Inflammatory macrophage treated with lipopolysaccharide for 4 hours (primary cell): ENCODE data around the gene POLR3C.
"Not testable (repeated sequence)": the region's sequence is repeated elsewhere in the genome, so short reads cannot be mapped to it uniquely, and the experiment has no call there.

ENCODE experiments used
- DNase-seq: peaks from one replicate; pipeline ENCODE4 v3.0.0-alpha.2; 2020

Gene POLR3C

DNA sequence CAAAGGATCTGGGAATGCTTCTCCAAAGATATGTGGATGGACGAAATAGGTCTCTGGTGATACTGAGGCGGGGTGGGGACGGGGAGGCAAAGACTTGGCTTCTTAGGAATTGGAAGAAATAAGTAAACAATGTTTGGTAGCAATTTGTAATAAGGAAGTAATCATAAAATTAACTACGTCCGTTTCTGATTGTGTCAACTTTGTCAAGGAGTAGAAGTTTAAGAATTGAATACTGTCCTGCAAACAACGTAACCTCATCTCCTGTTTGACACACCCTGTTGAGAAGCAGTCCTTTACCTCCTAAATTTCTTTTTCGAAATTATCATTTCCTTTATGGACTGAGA is 471 bp downstream of the POLR3C start:
- no peak for DNase-seq

DNA sequence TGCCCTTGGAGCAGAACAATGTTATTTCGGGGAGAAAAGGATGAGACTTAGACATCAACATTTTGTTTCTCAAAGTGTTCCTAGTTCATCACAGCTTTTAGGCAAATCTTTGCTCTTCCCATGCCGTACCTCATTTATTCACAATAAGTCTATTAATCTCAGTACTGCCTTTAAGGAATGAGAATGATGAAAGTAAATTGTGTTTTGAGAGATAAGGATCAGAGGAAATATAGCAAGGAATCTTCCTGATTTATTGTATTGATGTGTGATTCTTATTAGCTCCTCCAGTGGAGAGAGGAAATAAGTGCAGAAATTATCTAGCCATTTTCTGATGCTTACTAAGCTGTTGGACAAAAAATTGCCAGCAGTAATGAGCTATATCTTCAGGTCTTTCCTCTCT is 2.0 kb downstream of the POLR3C start:
- peak; percentile 19 for DNase-seq

DNA sequence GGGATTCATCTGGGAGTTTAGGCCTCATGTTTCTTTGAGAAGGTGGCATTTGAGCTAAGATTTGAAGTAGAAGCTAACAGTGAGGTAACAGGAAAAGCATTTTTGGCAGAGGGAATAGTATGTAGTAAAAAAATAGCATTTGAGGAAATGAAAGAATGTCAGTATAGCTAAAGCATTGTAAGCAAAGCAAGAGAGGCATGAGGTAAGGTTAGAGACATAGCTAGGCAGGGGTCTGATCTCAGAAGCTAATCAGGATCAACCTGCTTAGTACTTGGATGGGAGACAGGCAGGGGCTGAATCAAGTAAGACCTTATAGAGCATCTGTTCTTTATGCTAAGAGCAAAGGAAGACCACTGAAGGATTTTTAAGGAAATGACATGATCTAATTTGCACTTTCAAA is 4.0 kb downstream of the POLR3C start:
- peak; percentile 34 for DNase-seq

DNA sequence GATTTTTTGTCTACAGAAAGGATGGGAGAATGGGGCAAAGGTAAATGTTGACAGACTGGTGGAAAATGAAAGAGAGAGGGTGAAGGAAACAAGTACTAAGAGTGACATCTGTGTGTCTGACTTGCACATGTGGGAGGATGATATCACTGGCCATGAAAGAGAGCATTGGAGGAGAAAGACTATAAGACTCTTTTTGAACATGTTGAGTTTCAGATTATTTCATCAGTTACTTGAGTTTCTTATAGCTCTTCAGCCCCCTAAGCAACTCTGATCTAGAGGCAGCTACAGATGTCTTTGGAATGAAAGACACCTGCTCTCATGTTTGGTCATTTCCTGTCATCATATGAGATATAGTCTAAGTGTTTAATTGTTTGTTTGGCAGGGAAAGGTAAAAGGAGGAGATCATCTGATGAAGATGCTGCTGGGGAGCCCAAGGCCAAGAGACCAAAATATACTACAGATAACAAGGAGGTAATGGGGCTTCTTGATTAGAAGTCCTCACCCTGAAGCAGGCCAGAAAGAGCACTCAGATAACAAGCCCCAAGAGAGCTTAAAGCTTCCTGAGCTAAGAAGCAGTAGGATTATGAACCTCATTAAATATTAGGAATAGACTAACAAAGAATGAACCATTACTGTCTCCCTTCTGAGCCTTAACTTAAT is 4.5 kb downstream of the POLR3C start:
- DNase-seq, result peak; percentile 72

DNA sequence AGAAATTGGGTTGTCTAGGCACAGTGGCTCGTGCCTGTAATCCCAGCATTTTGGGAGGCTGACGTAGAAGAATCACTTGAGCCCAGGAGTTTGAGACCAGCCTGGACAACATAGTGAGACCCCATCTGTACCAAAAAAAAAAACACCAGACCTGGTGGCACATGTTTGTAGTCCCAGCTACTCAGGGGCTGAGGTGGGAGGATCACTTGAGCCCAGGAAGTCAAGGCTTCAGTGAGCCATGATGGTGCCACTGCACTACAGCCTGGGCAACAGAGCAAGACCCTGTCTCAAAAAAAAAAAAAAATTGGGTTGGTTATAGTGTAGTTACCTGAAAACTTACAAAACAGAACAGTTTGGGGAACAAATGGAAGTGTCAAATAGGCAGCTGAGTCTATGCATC is 6.8 kb downstream of the POLR3C start:
- DNase-seq, result not testable (repeated sequence)

DNA sequence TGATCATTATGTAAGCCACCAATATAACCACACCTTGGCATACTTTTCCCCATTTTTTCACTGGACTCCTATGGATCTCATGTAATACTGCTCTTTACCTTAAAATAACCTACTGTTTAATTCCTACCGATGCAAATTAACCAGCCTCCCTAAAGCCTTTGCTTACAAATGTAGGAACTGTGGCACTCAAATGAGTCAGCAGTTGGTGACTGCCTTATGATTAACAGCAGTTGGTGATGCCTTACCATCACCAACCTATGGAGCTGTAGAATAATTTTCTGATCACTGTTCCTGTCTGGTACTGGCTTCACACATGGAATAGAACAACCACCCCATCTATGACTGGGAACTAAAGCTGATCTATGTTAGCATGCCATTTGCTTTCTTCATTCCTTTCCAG is 13.7 kb downstream of the POLR3C start:
- peak; percentile 40 for DNase-seq

DNA sequence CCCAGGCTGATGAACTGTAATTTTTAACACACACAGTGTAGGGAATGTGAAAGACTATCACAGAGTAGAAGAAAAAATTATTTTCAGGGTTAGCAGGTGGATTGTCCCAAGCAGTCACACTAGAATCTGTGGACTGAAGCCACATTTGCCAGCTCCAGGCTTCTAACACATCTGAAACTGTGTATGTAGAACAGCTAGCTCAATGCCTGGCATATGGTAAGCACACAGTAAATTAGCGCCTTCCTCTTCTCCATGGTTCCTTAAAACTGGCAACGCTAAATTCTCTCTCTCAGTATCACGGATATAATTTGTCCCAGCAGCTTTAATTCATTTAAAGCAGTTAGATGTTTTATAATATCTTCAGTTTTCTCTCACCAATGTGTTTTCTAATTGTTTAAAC is 19.0 kb downstream of the POLR3C start:
- no peak for DNase-seq

DNA sequence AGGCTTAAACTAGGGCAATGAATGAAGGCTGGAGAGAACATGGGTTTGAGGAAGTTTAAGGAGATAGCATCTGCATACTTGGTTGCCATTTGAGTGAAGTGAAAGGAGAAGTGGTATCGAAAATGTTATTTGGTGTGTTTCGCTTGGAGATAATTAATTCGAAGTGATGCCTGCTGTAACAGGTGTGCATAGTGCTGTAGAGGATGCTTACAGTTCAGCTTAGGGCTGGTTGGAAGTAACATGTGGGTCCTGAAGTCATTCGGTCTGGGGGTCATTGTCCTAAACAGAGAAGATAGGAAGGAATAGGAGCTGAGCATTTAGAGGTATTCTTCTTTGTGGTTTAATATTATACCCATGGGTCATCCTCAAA is 21.1 kb downstream of the POLR3C start:
- DNase-seq, result peak; percentile 72

DNA sequence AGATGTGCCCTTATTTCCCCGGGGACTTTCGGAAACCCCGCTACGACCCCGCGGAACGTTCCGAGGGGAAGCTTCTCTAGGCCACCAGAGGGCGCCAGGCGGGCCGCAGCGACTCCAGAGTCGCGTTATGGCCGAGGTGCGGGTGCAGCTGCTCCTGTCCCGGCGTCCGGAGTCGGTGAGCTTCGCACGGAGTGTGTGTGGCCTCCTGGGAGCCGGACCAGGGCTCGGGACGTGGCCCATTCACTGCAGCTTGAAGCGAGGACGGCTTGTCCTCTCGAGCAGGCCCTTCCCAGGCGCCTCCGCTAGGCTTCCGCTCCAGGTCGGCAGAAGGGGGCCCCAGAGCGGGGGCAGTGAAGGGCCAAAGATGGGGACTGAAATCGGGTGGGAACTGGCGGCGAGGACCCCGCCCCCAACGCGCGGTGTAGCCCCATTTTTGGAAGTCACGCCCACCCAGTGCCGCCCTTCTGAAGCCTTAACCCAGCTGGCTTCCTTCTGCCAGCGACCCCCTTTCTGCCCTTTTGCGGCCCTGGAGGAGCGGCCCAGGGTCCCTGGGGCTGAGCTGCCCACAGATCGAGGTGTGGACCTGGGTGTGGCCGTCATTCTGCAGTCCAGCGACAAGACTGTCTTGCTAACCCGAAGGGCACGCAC is 21.6 kb downstream of the POLR3C start, which contains the start of gene NUDT17:
NUDT17 (plus strand) TSS at position 117 of the 648 bp plus-strand sequence; CDS start at position 128, 11 bp downstream.
- DNase-seq, result peak; percentile 65

DNA sequence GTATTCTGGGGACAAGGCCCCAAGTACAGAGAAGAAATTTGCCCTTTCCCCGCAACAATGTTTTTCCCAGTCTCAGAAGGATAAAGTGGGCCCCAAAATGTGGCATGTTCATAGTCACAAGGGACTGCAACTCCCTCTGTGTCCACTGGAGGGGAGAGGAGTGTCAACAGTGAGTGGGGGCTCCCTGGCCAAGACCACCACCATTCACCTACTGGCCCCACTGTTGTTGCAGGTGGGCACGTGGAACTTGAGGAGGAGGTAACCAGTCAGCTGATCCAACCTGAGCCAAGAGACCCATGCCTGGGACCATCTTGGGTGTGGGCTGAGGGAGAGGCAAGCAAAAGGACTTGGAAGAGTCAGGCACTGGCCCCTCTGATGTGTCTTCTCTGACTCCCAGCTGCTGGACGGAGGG is 22.2 kb downstream of the POLR3C start:
- DNase-seq, result peak; percentile 42

DNA sequence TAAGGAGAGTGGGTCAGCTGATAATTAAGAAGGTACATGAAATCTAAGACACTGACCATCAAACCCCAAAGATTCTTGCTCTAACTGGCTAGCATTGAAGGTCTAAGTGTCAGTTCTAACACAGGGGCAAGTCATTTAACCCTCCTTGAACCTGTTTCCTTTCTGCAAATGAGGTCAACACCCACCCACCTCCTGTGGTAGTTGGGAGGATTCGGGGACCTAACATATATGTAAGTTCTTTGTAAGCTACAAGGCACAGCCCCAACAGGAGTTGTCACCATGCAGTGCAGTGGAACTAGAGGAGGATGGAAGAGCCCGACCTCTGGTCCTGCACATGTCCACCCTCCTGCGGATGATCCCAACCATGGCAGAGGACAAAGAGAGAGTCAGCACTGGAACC is 23.8 kb downstream of the POLR3C start:
- DNase-seq, result no peak

DNA sequence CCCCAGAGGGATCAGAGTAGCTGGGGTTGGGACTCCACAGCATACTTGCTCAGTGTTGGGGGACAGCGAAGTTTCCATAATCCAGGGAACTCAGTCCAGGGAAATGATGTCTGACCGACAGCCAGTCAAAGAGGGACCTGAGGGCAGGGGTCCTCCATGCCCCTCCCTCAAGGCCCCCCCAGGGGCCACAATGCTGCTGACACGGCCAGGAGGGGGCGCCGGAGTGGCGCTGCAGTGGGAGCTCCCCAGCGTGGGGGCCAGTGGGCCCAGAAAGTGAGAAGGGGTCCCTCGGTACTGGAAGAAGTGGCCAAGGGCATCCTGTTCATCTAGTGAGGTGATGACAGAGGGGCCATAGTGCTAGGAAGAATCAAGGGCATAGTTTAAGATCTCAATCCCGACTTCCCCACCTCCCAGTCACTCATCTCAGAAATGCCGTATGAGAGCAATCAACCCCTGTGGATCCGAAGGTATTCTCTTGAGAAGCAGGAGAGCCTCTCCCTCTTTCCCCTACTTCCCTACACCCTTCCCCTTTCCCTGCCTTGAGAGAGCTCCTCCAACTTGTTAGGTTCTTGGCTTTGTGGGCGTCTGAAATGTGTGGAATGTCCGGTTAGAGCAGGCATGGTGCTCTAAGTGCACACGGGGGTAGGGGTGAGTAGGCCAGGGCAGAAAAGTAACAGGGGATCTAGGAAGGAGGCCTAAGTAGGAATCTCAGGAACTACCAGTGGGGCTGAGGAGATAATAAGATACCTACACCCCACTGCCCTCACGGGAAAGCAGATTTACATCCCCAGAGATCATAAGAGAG is 25.6 kb downstream of the POLR3C start:
- DNase-seq, result no peak

DNA sequence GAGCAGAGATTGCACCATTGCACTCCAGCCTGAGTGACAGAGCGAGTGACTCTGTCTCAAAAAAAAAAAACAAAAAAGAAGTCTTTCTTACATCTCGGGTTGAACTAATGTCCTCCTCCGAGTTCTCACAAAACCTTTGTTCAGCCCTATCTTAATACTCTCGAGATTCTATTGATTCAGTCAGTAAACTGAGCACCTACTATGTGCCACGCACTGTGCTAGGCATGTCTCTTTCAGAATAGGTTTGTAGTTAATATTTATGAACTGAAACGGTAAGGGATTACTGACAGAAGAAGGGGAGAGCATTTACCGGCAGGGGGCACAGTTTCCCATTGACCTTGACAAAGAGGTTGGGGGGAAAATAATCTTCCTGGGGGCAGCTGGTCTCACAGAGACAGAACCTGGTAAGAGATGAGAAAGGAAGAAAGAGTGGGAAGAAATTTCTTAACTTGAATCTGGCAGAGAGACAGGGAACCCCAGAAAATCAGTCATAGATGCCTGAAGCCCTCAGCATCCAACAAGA is 31.5 kb downstream of the POLR3C start:
- DNase-seq, result no peak

DNA sequence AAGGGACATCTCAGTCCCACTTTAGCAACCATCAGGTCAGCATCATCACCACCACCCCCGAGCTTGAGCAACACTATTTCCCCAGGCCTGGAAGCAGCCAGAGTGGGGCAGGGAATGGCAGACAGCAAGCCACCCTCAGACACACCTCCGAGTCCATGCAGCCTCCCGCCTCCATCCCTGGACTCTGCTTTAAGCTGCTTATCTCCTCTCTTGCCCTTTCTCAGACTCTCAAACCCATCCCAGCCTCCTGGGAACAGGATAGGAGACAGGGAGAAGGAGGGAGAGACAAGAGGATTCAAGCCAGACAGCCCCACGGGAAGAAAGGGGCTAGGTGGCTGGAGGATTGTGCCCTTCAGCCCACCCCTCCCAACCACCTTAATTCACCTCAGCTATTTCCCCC is 33.2 kb downstream of the POLR3C start:
- DNase-seq, result no peak

DNA sequence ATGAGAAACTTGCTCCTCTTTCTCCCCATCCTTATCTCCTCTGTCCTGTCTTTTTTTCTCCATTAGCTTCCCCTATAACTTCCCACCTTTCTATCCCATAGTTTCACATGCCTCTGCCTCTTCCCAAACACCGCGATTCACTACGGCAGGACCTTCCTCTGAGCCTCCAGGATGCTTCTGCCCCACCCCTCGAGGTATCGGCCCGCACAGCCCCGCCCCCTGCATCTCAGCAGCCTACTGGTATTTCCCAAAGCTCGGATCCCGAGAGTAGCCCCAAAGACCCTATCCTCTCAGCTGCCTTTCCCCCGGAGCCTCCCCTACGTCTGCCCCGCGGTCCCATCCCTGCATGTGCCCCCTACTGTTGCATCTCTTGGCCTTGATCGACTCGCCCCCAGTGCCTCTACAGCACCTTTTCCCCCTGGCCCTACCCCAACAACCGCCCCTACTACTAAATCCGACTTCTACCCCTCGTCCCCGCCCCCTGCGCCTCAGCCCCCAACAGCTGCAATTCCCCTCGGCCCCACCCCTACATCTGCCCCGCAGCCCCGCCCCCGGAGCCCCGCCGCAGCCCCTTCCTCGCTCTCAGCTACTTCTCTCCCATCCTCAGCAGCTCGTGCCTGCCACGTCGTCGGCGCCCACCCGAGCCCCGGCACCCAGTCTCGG is 34.4 kb downstream of the POLR3C start:
- peak; percentile 28 for DNase-seq

DNA sequence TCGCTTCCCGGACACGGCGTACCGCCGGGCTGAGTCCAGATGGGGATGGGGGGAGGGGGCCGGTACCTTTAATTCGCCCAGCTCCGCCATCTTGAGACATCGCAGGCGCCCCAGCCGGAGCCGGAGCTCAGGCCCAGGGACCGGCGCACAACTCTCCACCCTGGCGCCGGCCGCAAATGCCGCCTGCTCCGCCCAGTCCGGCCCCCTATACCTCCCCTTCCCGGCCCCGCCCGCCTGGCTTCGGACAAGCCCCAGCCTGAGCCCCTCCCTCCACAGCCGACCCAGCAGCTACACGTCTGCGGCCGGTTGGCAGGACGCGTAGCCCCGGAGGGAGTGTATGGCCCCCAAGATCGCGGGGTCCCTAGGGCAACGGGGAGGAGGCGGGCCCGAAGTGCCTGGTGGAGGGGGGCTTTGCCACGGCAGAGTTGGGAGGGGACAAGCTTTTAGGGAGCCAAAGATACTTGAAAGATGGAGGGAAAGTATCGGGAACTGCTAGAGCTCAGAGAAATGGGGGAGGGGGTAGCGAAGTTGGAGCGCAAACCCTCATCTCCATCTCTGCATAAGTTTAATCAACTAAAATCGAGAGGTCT is 35.0 kb downstream of the POLR3C start, which contains the start of gene PIAS3:
PIAS3 (minus strand) TSS at position 181 of the 590 bp plus-strand sequence; CDS start at position 90, 91 bp downstream.
- peak; percentile 92 for DNase-seq

DNA sequence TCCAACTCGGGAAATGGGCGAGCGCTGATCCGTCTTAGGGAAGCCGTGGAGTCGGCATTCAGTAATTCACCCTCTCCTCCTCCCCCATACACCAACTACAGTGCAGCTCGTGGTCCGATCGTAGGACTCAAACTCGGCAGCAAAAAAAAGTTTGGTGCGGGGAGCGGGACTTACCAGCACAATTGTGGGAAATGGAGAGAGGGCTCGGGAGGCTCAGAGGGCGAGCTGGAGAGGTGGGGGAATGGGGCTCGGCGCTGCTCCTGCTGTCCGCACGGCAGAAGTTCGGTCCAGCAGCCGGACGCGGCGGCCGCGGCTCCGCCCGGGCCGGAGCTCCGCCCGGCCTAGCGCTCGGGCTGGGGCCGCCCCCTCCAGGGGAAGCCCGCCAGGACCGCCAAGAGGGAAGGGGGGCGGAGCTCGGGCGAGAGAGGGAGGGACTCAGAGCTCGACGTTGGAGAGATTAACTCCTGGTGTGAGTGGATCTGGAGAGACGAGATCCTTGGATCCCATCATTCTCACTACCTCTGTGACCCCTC is 35.6 kb downstream of the POLR3C start:
- DNase-seq, result peak; percentile 84

DNA sequence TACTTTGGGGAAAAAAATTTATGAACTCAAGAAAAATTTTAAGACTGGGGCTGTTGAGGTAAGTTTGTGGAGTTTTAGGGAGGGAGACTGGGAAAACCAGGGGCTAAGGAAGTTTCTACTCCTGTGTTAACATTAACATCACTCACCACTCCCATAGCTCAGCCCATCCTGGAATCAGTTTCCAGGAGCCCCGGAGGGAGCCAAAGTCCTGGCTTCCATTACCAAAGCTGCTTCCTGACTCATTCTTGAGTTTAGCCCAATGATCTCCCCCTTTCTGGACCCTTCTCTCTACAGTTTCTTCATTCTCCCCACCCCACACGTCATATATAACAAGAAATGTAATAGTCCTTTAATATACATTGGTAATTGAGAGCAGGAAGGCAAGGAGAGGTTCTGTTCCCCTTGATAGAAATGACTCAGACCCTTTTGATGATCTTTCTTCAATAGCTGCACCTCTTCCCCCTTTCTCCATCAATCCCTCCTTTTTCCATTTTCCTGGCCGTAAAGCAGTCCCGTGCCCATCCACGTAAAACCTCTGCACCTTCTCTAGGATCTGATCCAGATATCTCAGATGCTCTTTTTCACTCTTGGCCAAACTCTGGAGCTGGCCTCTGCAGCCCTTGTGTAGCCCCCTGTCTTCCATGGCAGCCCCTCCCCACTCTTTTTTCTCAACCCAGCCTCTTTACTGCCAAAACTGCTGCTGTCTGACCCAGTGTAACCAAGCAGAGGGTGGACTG is 39.5 kb downstream of the POLR3C start:
- no peak for DNase-seq

DNA sequence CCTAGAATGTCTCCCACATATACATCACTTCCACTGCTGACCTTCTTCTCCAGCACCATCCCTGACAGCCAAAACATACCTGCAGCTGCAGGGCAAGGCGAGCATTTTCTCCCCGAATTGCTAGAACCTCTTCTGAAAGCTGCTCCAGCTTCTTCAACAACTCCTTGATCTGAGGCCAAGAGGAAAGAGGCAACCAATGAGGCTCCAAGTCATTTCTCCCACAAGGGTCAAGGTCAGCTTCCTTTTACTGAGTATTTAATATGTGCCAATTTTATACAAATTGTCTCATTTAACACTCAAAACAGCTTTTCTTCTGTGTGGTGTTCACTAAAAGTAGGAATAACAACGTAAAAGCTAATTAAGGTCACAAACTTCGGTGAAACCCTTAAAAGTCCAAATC is 44.2 kb downstream of the POLR3C start:
- DNase-seq, result no peak

DNA sequence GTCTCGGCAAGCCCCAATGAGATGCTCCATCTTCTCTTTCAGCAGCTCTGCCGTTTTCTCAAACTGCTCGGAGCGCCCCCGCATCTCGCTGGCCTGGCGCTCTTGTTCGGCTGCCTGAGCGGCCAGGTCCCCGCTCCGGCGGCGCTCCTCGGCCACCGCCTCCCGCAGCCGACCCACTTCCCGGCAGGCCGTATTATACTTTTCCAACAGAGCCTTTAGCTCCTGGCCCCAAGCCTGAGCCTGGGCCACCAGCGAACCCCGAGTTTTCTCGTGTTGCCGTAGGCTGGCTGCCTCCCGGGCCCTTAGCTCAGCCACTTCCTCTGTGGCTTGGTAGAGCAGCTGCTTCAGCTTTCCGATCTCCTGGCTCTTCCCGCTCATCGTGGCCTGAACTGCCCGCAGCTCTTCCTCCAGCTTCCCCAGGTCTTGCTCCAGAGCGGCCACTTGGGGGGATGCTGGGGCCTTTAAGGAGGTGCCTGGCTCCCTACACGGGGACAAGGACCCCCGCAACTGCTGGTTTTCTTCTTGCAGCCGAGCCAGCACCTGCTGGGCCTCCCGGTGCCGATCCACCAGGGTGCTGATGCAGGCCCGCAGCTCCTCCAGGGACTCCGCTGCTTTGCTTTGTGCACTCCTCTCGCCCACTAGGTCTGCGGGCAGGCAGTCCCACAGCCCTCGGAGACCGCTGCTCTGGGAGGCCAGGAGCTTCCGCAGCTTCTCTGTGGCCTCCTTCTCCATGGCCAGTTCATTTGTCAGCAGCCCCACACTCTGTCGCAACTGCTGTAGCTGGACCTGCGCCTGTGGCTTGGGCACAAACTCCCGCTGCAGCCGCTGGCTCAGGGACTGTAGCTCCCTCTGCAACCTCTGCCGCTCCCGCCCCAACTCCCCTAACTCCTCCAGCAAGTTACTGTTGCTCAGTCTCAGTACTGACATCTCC is 48.3 kb downstream of the POLR3C start:
- DNase-seq, result peak; percentile 56

DNA sequence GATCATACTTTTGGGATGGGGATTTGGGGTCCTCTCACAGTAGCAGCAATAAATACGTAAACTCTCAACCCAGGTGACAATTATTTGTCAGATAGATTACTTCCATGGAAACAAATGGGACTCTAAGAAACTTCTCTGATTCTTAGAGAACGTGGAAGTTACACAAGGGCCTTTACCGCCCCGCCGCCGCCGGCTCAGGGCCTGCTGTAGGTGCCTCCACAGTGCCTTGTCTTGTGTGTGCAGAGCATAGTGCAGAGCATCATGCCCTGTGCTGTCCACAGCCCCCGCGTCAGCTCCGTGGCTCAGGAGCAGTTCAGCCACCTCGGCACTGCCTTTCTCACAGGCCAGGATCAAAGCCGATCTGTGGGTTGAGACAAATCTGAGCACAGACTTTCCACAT is 50.6 kb downstream of the POLR3C start:
- DNase-seq, result no peak
